ENCODE measurements around the gene C20orf144.

Gene C20orf144

GRCh38 chr20:33689973-33690372 lies 27.8 kb downstream of the C20orf144 start:
- TF ChIP-seq TCF12 (IDR thresholded peaks at IDR 0.05; ENCODE audit: low read depth) (no peak), FOXM1 (IDR thresholded peaks at IDR 0.05; ENCODE audit: borderline replicate concordance, low read depth) (no peak), EP300 (IDR thresholded peaks at IDR 0.05; ENCODE audit: borderline replicate concordance) (no peak), MAX (IDR thresholded peaks at IDR 0.05) (no peak), REST (IDR thresholded peaks at IDR 0.05; ENCODE audit: low read depth) (no peak), YY1 (IDR thresholded peaks at IDR 0.05; ENCODE audit: low read depth) (no peak), CREB1 (IDR thresholded peaks at IDR 0.05; ENCODE audit: low read depth) (no peak), USF1 (IDR thresholded peaks at IDR 0.05) (no peak), TAF1 (IDR thresholded peaks at IDR 0.05; ENCODE audit: low read depth) (no peak), CEBPB (IDR thresholded peaks at IDR 0.05) (no peak), EGR1 (IDR thresholded peaks at IDR 0.05) (no peak), TEAD4 (IDR thresholded peaks at IDR 0.05) (no peak), NFIC (IDR thresholded peaks at IDR 0.05) (no peak), RAD21 (IDR thresholded peaks at IDR 0.05; ENCODE audit: low read depth) (no peak), ZBTB7A (IDR thresholded peaks at IDR 0.05; ENCODE audit: low read depth) (no peak)

- TF ChIP-seq CREB1 (IDR thresholded peaks at IDR 0.05; ENCODE audit: low read depth) (peak; percentile 36; the same call in 1 of the 2 replicates), FOXM1 (IDR thresholded peaks at IDR 0.05; ENCODE audit: borderline replicate concordance, low read depth) (no peak)
Observed at GRCh38 chr20:33693289-33693688, 31.2 kb downstream of the C20orf144 start.

- TF ChIP-seq EGR1 (IDR thresholded peaks at IDR 0.05) (peak; percentile 73; the same call in 1 of the 2 replicates), ZBTB7A (IDR thresholded peaks at IDR 0.05; ENCODE audit: low read depth) (peak; percentile 81), EP300 (IDR thresholded peaks at IDR 0.05; ENCODE audit: borderline replicate concordance) (peak; percentile 97), MAX (IDR thresholded peaks at IDR 0.05) (peak; percentile 80), CREB1 (IDR thresholded peaks at IDR 0.05; ENCODE audit: low read depth) (no peak), REST (IDR thresholded peaks at IDR 0.05; ENCODE audit: low read depth) (no peak), YY1 (IDR thresholded peaks at IDR 0.05; ENCODE audit: low read depth) (no peak), TAF1 (IDR thresholded peaks at IDR 0.05; ENCODE audit: low read depth) (no peak), TEAD4 (IDR thresholded peaks at IDR 0.05) (peak; percentile 79), FOXM1 (IDR thresholded peaks at IDR 0.05; ENCODE audit: borderline replicate concordance, low read depth) (peak; percentile 86), USF1 (IDR thresholded peaks at IDR 0.05) (no peak), TCF12 (IDR thresholded peaks at IDR 0.05; ENCODE audit: low read depth) (peak; percentile 98), NFIC (IDR thresholded peaks at IDR 0.05) (peak; percentile 92), RAD21 (IDR thresholded peaks at IDR 0.05; ENCODE audit: low read depth) (no peak; the same call in 1 of the 2 replicates), CEBPB (IDR thresholded peaks at IDR 0.05) (no peak)
Observed at GRCh38 chr20:33693741-33694638, 31.9 kb downstream of the C20orf144 start.

GRCh38 chr20:33694639-33695012 lies 32.5 kb downstream of the C20orf144 start:
- no peak for TF ChIP-seq ZBTB7A (IDR thresholded peaks at IDR 0.05; ENCODE audit: low read depth)
- TF ChIP-seq MAX (IDR thresholded peaks at IDR 0.05) = no peak
- no peak for TF ChIP-seq YY1 (IDR thresholded peaks at IDR 0.05; ENCODE audit: low read depth)
- no peak for TF ChIP-seq TEAD4 (IDR thresholded peaks at IDR 0.05)
- no peak for TF ChIP-seq RAD21 (IDR thresholded peaks at IDR 0.05; ENCODE audit: low read depth)
- TF ChIP-seq CREB1 (IDR thresholded peaks at IDR 0.05; ENCODE audit: low read depth) = no peak
- TF ChIP-seq TCF12 (IDR thresholded peaks at IDR 0.05; ENCODE audit: low read depth) = no peak
- TF ChIP-seq USF1 (IDR thresholded peaks at IDR 0.05) = no peak
- no peak for TF ChIP-seq EP300 (IDR thresholded peaks at IDR 0.05; ENCODE audit: borderline replicate concordance)
- TF ChIP-seq NFIC (IDR thresholded peaks at IDR 0.05) = no peak
- TF ChIP-seq REST (IDR thresholded peaks at IDR 0.05; ENCODE audit: low read depth) = no peak

Measured in Ishikawa (cell line).